Prostate gland (tissue), 2 donors: ENCODE results near the gene PRKAG2.

ENCODE experiments used
- CTCF ChIP-seq, 4 experiments: fragments of 200-600 bp in 2 of 4; fragments of 450-650 bp in 2 of 4; sonication (generic) in 2 of 4; IDR thresholded peaks; 1 replicate in 3 of 4; 2 replicates in 1 of 4; pipeline ENCODE4 v1.5.1; 2016 to 2019; ENCODE audit warnings: antibody characterized with exemption in 4 of 4, mild to moderate bottlenecking in 2 of 4, moderate library complexity in 2 of 4
- POLR2A ChIP-seq: fragments of 450-650 bp; IDR thresholded peaks from one replicate; pipeline ENCODE4 v1.6.1; 2016; ENCODE audit warnings: antibody characterized with exemption, mild to moderate bottlenecking
- POLR2AphosphoS5 ChIP-seq: sonication (generic); formaldehyde crosslinking; IDR thresholded peaks from one replicate; pipeline ENCODE4 v1.6.1; 2017; ENCODE audit warnings: antibody characterized with exemption

- no peak for TF ChIP-seq CTCF (IDR thresholded peaks at IDR 0.05)
- TF ChIP-seq POLR2A, result no peak
- TF ChIP-seq POLR2AphosphoS5, result no peak
Observed at GRCh38 chr7:151726652-151727578, 150.0 kb downstream of the PRKAG2 start.
